Measurements from ENCODE around the gene PDE6A. TPM values are rescaled to one million over a fixed set of nuclear protein-coding genes. Genes with fewer than 3 reads are reported as not detected.

Gene PDE6A
- total and polyA plus RNA-seq, 9 of the 15 experiments (the other 6 are each of a cell fraction or from before 2014, with no cell fraction given), result 0.01 to 0.04 (median 0.01) TPM; not detected in 6

DNA sequence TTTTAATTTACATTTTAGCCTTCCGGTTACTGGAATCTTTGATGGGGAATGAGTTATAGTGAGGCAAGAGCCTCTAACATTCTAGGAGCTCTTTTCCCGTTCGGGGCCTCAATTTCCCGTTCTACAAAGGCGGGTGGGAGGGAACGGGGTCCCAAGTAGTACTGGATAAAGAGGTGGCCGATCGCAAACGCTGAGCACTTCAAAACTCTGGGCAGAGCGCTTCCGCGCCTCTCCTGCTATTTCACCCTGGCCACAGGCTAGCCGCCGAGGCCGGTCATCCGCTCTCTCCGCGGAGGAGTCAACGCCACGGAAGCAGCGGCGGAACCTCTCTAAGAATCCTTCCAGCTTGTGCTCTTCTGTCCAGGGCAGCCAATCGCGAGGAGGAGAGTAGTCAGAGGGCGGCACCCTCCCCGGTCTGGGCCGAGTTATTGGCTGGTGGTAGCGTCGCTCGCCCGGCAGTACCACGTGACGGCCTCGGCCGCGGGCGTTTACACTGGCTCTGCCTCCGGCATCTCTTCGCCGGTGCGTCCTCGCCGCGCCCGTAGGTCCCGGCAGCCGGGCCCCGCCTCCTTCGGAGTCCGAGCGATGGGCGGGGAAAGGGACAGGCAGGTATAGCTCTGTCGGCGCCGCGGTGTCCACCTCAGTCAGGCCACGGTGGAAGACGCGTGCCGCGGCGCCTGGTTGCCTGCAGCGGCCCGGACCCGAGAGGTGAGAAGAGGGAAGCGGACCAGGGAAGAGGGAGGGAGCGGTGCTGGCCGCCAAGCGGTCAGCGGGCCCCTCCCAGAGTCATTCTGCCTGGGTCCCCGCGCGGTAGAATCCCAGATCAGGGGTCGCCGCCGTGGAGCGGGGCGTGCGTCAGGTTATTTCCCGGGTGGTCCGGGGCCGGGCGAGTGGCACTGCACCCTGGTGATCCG, 15.9 kb upstream of the PDE6A start, which contains the start of gene SLC26A2 (continued):
- TF ChIP-seq, protein P1, sequence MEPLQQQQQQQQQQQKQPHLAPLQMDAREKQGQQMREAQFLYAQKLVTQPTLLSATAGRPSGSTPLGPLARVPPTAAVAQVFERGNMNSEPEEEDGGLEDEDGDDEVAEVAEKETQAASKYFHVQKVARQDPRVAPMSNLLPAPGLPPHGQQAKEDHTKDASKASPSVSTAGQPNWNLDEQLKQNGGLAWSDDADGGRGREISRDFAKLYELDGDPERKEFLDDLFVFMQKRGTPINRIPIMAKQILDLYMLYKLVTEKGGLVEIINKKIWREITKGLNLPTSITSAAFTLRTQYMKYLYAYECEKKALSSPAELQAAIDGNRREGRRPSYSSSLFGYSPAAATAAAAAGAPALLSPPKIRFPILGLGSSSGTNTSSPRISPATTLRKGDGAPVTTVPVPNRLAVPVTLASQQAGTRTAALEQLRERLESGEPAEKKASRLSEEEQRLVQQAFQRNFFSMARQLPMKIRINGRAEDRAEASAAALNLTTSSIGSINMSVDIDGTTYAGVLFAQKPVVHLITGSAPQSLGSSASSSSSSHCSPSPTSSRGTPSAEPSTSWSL (CRISPR knock-in tag; IDR thresholded peaks at IDR 0.05; ENCODE audit: borderline replicate concordance), result no peak
- TF ChIP-seq ZNF347 (CRISPR knock-in tag; IDR thresholded peaks at IDR 0.05; ENCODE audit: low read depth), result no peak
- TF ChIP-seq, protein P2, sequence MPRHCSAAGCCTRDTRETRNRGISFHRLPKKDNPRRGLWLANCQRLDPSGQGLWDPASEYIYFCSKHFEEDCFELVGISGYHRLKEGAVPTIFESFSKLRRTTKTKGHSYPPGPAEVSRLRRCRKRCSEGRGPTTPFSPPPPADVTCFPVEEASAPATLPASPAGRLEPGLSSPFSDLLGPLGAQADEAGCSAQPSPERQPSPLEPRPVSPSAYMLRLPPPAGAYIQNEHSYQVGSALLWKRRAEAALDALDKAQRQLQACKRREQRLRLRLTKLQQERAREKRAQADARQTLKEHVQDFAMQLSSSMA (CRISPR knock-in tag; IDR thresholded peaks at IDR 0.05), result no peak
- TF ChIP-seq, protein P3, sequence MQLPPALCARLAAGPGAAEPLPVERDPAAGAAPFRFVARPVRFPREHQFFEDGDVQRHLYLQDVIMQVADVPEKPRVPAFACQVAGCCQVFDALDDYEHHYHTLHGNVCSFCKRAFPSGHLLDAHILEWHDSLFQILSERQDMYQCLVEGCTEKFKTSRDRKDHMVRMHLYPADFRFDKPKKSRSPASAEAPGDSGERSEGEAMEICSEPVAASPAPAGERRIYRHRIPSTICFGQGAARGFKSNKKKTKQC (CRISPR knock-in tag; IDR thresholded peaks at IDR 0.05), result peak; percentile 66; the same call in 1 of the 2 replicates
- TF ChIP-seq ZKSCAN3 (CRISPR knock-in tag; IDR thresholded peaks at IDR 0.05), result no peak
- TF ChIP-seq, protein P4, sequence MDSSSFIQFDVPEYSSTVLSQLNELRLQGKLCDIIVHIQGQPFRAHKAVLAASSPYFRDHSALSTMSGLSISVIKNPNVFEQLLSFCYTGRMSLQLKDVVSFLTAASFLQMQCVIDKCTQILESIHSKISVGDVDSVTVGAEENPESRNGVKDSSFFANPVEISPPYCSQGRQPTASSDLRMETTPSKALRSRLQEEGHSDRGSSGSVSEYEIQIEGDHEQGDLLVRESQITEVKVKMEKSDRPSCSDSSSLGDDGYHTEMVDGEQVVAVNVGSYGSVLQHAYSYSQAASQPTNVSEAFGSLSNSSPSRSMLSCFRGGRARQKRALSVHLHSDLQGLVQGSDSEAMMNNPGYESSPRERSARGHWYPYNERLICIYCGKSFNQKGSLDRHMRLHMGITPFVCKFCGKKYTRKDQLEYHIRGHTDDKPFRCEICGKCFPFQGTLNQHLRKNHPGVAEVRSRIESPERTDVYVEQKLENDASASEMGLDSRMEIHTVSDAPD (CRISPR knock-in tag; IDR thresholded peaks at IDR 0.05), result no peak
- TF ChIP-seq CBX3 (IDR thresholded peaks at IDR 0.05; ENCODE audit: borderline replicate concordance in 1 of 2, low read length in 2 of 2), result peak in 1 of 2 experiments; percentile 68; a peak in 1 of 3 replicates
- TF ChIP-seq DNMT1 (IDR thresholded peaks at IDR 0.05), result no peak
- no peak for TF ChIP-seq ZNF507 (tag; conservative IDR thresholded peaks at IDR 0.05)
- TF ChIP-seq CREB1 (IDR thresholded peaks at IDR 0.05), result peak; percentile 53; the same call in 1 of the 2 replicates
- peak; percentile 78 for TF ChIP-seq CREB1 (CRISPR knock-in tag; IDR thresholded peaks at IDR 0.05)
- TF ChIP-seq SRF (CRISPR knock-in tag; IDR thresholded peaks at IDR 0.05), result 0 out of 4 replicates have a peak, but pooled peaks of 1 of the 2 experiments have one; percentile 14
- peak; percentile 30; the same call in 1 of the 2 replicates for TF ChIP-seq FOXP1 (CRISPR knock-in tag; IDR thresholded peaks at IDR 0.05)
- TF ChIP-seq, protein P5, sequence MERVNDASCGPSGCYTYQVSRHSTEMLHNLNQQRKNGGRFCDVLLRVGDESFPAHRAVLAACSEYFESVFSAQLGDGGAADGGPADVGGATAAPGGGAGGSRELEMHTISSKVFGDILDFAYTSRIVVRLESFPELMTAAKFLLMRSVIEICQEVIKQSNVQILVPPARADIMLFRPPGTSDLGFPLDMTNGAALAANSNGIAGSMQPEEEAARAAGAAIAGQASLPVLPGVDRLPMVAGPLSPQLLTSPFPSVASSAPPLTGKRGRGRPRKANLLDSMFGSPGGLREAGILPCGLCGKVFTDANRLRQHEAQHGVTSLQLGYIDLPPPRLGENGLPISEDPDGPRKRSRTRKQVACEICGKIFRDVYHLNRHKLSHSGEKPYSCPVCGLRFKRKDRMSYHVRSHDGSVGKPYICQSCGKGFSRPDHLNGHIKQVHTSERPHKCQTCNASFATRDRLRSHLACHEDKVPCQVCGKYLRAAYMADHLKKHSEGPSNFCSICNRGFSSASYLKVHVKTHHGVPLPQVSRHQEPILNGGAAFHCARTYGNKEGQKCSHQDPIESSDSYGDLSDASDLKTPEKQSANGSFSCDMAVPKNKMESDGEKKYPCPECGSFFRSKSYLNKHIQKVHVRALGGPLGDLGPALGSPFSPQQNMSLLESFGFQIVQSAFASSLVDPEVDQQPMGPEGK (CRISPR knock-in tag; IDR thresholded peaks at IDR 0.05; ENCODE audit: borderline replicate concordance), result no peak
- TF ChIP-seq, protein P6, sequence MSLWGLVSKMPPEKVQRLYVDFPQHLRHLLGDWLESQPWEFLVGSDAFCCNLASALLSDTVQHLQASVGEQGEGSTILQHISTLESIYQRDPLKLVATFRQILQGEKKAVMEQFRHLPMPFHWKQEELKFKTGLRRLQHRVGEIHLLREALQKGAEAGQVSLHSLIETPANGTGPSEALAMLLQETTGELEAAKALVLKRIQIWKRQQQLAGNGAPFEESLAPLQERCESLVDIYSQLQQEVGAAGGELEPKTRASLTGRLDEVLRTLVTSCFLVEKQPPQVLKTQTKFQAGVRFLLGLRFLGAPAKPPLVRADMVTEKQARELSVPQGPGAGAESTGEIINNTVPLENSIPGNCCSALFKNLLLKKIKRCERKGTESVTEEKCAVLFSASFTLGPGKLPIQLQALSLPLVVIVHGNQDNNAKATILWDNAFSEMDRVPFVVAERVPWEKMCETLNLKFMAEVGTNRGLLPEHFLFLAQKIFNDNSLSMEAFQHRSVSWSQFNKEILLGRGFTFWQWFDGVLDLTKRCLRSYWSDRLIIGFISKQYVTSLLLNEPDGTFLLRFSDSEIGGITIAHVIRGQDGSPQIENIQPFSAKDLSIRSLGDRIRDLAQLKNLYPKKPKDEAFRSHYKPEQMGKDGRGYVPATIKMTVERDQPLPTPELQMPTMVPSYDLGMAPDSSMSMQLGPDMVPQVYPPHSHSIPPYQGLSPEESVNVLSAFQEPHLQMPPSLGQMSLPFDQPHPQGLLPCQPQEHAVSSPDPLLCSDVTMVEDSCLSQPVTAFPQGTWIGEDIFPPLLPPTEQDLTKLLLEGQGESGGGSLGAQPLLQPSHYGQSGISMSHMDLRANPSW (CRISPR knock-in tag; IDR thresholded peaks at IDR 0.05), result no peak
- no peak for TF ChIP-seq GATAD2B (IDR thresholded peaks at IDR 0.05; ENCODE audit: borderline replicate concordance)
